SKM-1 (cell line): Measurements from ENCODE around the gene TMOD1.
"Not testable (repeated sequence)": the region's sequence is repeated elsewhere in the genome, so short reads cannot be mapped to it uniquely, and the experiment has no call there.

Experiments
- DNase-seq: peaks from one replicate; lab custom pipeline; 2025; ENCODE audit not compliant: unreplicated experiment; lab: John Stamatoyannopoulos, UW

The TMOD1 gene

GRCh38 chr9:97591535-97591934 is 90.1 kb downstream of the TMOD1 start:
- DNase-seq: no peak

DNA sequence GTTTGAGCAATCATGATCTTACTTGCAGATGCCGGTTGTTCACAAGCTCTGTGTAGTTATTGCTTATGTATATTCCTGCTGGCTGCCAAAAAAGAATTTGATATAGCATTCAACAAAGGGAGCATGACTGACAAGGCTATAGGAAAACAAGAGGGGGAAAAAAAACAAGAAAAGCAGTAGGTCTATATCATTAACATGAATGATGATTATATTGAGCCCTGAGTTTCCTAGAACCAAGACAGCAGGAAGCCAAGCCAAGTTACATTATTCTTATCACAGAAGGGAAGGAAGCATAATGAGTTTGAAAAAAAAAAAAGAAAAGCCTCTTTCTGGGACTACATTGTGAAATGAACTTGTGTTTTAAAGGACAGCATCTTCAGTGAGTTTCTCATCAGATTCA is 90.7 kb downstream of the TMOD1 start:
- DNase-seq: no peak

DNA sequence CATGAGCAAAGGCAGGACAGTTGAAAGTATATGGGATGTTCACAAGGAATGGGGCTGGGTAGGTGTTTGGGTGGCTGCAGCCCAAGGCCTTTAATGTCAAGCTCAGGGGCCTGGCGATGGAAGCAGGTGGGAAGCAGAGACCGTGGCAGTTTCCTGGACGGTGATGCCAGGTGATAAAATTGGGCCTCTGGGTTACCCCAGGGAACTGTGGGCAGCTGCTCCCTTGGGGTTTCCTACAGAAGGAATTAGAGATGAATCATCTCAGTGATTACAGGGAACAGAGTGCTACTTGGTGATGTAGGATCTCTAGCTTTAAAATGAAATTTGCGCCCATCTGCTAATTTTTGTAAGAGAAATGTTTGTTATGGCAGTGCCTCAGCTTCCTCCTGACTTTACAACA is 92.5 kb downstream of the TMOD1 start:
- DNase-seq: no peak

DNA sequence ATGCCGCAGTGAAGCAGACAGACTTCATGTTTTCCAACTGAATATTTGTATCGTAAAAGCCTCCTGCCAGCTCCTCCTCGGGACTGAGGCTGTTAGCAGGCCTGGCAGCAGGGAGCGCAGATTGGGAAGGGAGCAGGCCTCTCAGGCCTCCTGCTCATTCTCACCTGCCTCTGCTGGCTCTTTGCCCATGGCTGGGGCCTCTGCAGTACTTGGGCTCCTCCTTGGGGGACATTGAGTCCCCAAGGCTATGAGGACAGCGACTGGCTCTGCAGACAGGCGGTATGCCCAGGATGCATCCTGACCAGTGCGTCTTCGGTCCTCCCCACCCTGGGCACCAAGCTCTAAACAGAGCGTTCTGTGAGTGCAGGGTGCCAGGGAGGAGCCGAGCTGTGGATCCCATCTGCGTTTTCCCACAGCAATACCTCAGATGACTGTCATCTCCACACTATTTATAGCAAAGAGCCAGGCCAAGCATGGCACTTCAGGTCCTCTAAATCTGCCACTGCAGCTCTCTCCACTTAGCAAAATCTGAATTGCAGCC is 93.0 kb downstream of the TMOD1 start:
- DNase-seq: no peak

- no peak for DNase-seq
Observed at GRCh38 chr9:97596906-97597305, 95.4 kb downstream of the TMOD1 start.

DNA sequence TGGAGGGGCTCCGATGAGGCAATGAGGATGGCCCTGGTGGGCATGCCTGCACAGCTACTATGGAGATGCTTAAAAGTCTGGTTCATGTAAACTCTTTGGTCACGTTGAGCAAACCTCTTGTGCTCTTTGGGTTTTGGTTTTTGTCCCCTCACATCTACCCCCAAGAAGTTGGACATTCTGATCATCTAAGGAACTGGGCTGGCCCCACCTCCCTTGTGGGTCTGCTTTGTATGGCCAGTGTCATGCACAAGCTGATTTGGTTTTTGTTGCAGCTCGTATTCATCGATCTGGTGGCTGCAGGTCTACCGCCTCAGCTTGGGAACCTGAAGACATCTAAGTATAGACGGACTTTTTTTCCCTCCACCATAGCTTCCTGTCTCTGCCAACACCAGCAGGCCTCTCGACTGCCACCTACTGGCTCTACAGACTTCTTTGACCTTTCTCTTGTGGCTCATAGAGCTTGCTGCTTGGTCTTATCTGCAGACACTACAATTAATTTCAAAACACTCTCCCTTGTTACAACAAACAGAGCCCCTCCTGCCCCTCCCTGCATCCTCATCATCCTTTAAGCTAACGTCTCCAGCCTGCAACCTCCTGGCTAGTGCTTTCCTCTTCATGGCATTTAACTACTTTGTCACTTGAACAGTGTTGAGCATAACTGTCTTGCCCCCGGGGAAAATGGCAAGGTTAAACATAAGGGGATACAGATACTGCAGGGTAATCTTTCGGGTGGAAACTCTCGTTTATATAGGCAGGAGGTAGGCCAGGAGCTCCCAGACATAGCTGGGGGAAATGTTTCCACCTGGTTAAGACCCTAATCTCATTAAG is 97.2 kb downstream of the TMOD1 start:
- peak; percentile 42 for DNase-seq

GRCh38 chr9:97599314-97599846 is 97.9 kb downstream of the TMOD1 start:
- DNase-seq: no peak

DNA sequence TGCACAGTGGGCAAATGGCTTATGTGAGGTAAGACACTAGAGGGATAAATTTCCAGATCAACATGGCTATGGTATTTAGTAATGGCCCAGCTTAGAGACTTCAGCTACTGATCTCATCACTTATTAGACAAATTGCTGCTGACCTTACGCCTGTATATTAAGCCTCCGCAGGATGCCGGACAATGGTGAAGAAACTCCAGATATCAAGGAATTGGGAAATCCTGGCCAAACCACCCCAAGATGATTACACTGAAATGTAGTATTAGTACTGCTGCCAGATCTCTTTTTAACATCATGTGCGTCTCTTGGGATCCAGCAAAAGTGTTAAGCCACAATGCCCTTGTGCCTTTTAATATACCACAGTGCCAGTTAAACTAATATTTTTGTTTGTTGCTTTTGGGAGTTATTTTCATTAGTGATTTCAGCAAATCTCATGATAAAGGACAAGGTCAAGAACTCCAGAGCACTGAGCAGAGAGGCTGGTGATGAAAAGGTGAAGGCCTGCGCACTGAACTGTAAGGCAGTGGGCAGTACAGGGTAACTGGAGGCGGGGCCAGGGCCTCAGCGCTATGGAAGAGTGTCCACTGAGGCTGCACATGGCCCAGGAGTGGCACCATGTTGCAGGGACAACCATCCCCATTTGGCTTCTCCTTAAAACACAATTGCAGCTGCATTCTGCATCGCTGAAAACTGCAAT is 99.2 kb downstream of the TMOD1 start:
- DNase-seq: no peak

DNA sequence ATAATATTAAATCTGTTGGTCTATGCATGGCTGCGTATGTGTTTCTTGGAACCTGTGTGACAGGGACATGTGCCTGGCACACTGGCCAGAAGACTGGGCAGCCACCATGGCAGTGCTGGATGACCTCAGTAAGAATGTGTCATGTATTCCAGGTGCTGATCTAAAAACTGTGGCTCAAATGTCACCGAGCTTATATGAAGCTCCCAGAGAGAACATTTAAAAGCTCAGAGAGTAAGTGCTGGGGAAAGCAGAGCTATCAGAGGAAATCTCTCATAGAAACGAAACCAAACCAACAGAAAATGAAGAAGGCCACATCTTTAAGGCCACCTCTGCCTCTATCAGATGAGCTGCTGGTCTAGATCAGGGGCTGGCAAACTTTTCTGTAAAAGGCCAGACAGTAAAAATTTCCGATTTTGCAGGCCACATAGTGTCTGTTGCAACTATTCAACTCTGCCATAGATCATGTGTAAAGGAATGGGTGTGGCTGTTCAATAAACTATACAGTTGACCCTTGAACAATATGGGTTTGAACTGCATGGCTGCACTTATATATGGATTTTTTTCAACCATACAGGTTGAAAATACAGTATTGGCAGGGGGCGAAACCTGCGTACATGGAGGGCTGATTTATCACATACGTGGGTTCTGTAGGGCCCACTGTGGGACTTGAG is 99.9 kb downstream of the TMOD1 start:
- no peak for DNase-seq

GRCh38 chr9:97602430-97602829 is 101.0 kb downstream of the TMOD1 start:
- DNase-seq: no peak

GRCh38 chr9:97604901-97605645 is 103.6 kb downstream of the TMOD1 start:
- DNase-seq: no peak

GRCh38 chr9:97615439-97616072 is 114.1 kb downstream of the TMOD1 start:
- no peak for DNase-seq

DNA sequence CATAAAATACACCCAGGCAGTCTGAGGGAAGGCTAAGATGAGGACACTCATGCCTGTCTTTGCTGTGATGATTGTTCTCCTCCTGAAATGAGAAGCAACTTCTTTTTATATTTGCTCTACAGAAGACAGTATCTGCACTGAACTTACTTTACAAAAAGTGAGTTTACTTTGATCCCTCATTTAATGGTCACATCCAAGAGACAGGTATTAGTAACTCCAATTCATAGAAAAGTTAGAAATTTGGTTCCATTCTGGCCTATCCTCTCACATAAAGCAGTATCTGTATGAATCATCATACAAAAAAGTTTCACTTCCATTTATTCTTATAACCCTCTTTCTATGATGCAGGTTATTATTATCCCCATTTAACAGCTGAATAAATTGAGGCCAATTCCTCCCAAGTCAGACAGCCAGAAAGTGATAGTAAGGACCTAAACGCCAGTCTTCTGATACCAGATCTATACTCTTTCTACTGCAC is 116.5 kb downstream of the TMOD1 start:
- DNase-seq: no peak

DNA sequence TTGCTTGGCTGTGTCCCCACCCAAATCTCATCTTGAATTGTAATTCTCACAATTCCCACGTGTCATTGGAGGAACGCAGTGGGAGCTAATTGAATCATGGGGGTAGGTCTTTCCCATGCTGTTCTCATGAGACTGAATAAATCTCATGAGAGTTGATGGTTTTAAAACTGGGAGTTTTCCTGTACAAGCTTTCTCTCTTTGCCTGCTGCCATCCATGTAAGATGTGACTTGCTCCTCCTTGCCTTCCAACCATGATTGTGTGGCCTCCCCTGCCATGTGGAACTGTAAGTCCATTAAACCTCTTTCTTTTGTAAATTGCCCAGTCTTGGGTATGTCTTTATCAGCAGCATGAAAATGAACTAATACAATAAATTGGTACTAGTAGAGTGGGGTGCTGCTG is 118.6 kb downstream of the TMOD1 start:
- DNase-seq: not testable (repeated sequence)

DNA sequence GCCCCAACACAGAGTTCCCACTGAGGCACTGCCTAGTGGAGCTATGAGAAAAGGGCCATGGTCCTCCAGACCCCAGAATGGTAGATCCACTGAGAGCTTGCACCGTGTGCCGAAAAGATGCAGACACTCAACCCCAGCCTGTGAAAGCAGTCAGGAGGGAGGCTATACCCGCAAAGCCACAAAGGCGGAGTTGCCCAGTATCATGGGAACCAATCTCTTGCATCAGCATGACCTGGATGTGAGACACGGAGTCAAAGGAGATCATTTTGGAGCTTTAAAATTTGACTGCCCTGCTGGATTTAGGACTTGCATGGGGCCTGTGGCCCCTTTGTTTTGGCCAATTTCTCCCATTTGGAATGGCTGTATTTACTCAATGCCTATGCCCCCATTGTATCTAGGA is 121.0 kb downstream of the TMOD1 start:
- DNase-seq: not testable (repeated sequence)

GRCh38 chr9:97623946-97624345 is 122.5 kb downstream of the TMOD1 start:
- DNase-seq: no peak

- no peak for DNase-seq
Observed at GRCh38 chr9:97625620-97626019, 124.2 kb downstream of the TMOD1 start.

GRCh38 chr9:97627624-97628023 is 126.2 kb downstream of the TMOD1 start:
- no peak for DNase-seq

GRCh38 chr9:97628668-97629067 is 127.2 kb downstream of the TMOD1 start:
- DNase-seq: no peak

- DNase-seq: no peak
Observed at GRCh38 chr9:97629156-97629555, 127.7 kb downstream of the TMOD1 start.
